GM23248 (cell line): ENCODE data around the gene GAREM1. TPM values are rescaled to one million over a fixed set of nuclear protein-coding genes. Genes with fewer than 3 reads are reported as not detected.
A peak's percentile ranks its signal among the peaks of the same experiment; 100 is the strongest.

Experiments
- DNase-seq: peaks from one replicate; pipeline ENCODE4 v3.0.0-alpha.2; 2015
- H2AFZ ChIP-seq: fragments of 200-600 bp; sonication (generic); 2 replicates; pipeline ENCODE4 v1.6.1; 2016; ENCODE audit warnings: antibody characterized with exemption
- H3F3A ChIP-seq: fragments of 200-600 bp; sonication (generic); 2 replicates; pipeline ENCODE4 v1.6.1; 2016; ENCODE audit warnings: mild to moderate bottlenecking, antibody characterized with exemption, mixed run types; ENCODE audit not compliant: insufficient read depth
- H3K27ac ChIP-seq: fragments of 200-600 bp; sonication (generic); 2 replicates; pipeline ENCODE4 v1.5.1; 2016; ENCODE audit warnings: mild to moderate bottlenecking
- H3K27me3 ChIP-seq: fragments of 200-600 bp; sonication (generic); replicated peaks from 2 replicates; pipeline ENCODE4 v1.6.1; 2016; ENCODE audit warnings: mild to moderate bottlenecking; ENCODE audit not compliant: insufficient read depth
- H3K36me3 ChIP-seq: fragments of 200-600 bp; sonication (generic); 2 replicates; pipeline ENCODE4 v1.6.1; 2016; ENCODE audit warnings: low read depth, mild to moderate bottlenecking
- H3K4me1 ChIP-seq: fragments of 200-600 bp; sonication (generic); 2 replicates; pipeline ENCODE4 v1.6.1; 2016; ENCODE audit warnings: mild to moderate bottlenecking; ENCODE audit not compliant: insufficient read depth
- H3K4me2 ChIP-seq: fragments of 200-600 bp; sonication (generic); one replicate; pipeline ENCODE4 v1.6.1; 2016; ENCODE audit warnings: mild to moderate bottlenecking; ENCODE audit not compliant: unreplicated experiment
- H3K4me3 ChIP-seq: fragments of 200-600 bp; sonication (generic); 2 replicates; pipeline ENCODE4 v1.5.1; 2016; ENCODE audit warnings: mild to moderate bottlenecking
- H3K79me2 ChIP-seq: fragments of 200-600 bp; sonication (generic); 2 replicates; pipeline ENCODE4 v1.6.1; 2016; ENCODE audit warnings: mild to moderate bottlenecking; ENCODE audit not compliant: insufficient read depth
- H3K9ac ChIP-seq: fragments of 200-600 bp; sonication (generic); 2 replicates; pipeline ENCODE4 v1.6.1; 2016; ENCODE audit warnings: mild to moderate bottlenecking
- H3K9me2 ChIP-seq: fragments of 200-600 bp; sonication (generic); 2 replicates; pipeline ENCODE4 v1.6.1; 2016; ENCODE audit warnings: mixed run types, mild to moderate bottlenecking, moderate library complexity; ENCODE audit not compliant: insufficient read depth
- H3K9me3 ChIP-seq: fragments of 200-600 bp; sonication (generic); one replicate; pipeline ENCODE4 v1.6.1; 2017; ENCODE audit warnings: low read depth
- H4K20me1 ChIP-seq: fragments of 200-600 bp; sonication (generic); 2 replicates; pipeline ENCODE4 v1.6.0; 2016; ENCODE audit not compliant: insufficient read depth
- EZH2 ChIP-seq: fragments of 200-600 bp; sonication (generic); IDR thresholded peaks from 2 replicates; pipeline ENCODE4 v1.6.1; 2018; ENCODE audit warnings: antibody characterized with exemption, mild to moderate bottlenecking; ENCODE audit not compliant: insufficient read depth, poor library complexity, severe bottlenecking
- EZH2phosphoT487 ChIP-seq: fragments of 200-600 bp; sonication (generic); IDR thresholded peaks from 2 replicates; pipeline ENCODE4 v1.6.1; 2018; ENCODE audit warnings: antibody characterized with exemption, moderate library complexity, mild to moderate bottlenecking, low read depth; ENCODE audit not compliant: insufficient read depth
- WGBS, 2 experiments: methylation state at CpG; one replicate each; pipeline ENCODE4 v1.1.6; 2015 to 2017; ENCODE audit warnings: low lambda C conversion rate in 2 of 2, low coverage in 1 of 2; ENCODE audit errors: missing lambda C conversion rate in 2 of 2; 5-methylcytosine and 5-hydroxymethylcytosine counted together
- in situ Hi-C: fragments of 300-500 bp; cut with MboI; formaldehyde crosslinking; loops from 2 replicates; pipeline ENCODE4 v1.15.0; 2020
- polyA plus RNA-seq: library from polyadenylated mRNA; unstranded; fragments of >200 nt; fragmentation: Nextera tagmentation; extraction: Ambion mirVana; gene quantifications from 2 replicates; pipeline ENCODE4 v1.2.1, GENCODE V29; 2016
- total RNA-seq: library from RNA; depleted of rRNA; stranded (reverse); fragments of >200 nt; shearing (Covaris generic); gene quantifications from 2 replicates; pipeline ENCODE4 v1.2.3, GENCODE V29; 2014

The GAREM1 gene
- total and polyA plus RNA-seq, 2 experiments from 2014 or later, result 0.30 to 1.2 TPM

GRCh38 chr18:32472841-32473240 is 2.2 kb upstream of the GAREM1 start:
- Histone ChIP-seq H3K4me2 (no peak overlapping the region), H3K36me3 (no peaks in the 10 kb centered on the region), H4K20me1 (no peaks in the 10 kb centered on the region), H3F3A (peaks cover 5% of the 10 kb centered on the region; the same call in 1 of the 2 replicates), H3K4me1 (no peaks in the 10 kb centered on the region), H2AFZ (no peak overlapping the region), H3K9me2 (no peaks in the 10 kb centered on the region), H3K79me2 (no peaks in the 10 kb centered on the region), H3K9me3 (no peaks in the 10 kb centered on the region), H3K27ac (no peak overlapping the region), H3K9ac (no peak overlapping the region), H3K27me3 (peaks cover 3% of the 10 kb centered on the region; the same call in 1 of the 2 replicates), H3K4me3 (no peak overlapping the region)
- 2 to 8% methylated on average over 1 of the region's 1 CpG for WGBS, 2 experiments
- TF ChIP-seq EZH2phosphoT487, result no peak
- TF ChIP-seq EZH2, result no peak
- no peak for DNase-seq
- in situ Hi-C loops, result no loop called here

GRCh38 chr18:32470460-32470713 is 295 bp downstream of the GAREM1 start:
- in situ Hi-C loops, result no loop called here
- TF ChIP-seq EZH2, result no peak
- TF ChIP-seq EZH2phosphoT487, result no peak
- no peaks in the 10 kb centered on the region for H3K79me2 ChIP-seq
- no peaks in the 10 kb centered on the region for H4K20me1 ChIP-seq
- DNase-seq, result no peak
- H3K4me3 ChIP-seq, result peak overlapping the region; percentile 80
- H3K27ac ChIP-seq, result no peak overlapping the region
- H3K4me1 ChIP-seq, result no peaks in the 10 kb centered on the region
- no peaks in the 10 kb centered on the region for H3K9me2 ChIP-seq
- 1% methylated on average over 33 of the region's 47 CpGs; no CpG with 5 or more reads in 1 of the 2 experiments for WGBS, 2 experiments
- H3K4me2 ChIP-seq, result peak overlapping the region; percentile 84
- H3K9ac ChIP-seq, result peak overlapping the region; percentile 59; the same call in 1 of the 2 replicates
- peaks cover 5% of the 10 kb centered on the region; the same call in 1 of the 2 replicates for H3F3A ChIP-seq
- peaks cover 3% of the 10 kb centered on the region; the same call in 1 of the 2 replicates for H3K27me3 ChIP-seq
- no peaks in the 10 kb centered on the region for H3K9me3 ChIP-seq
- H2AFZ ChIP-seq, result peak overlapping the region; percentile 86; the same call in 1 of the 2 replicates
- H3K36me3 ChIP-seq, result no peaks in the 10 kb centered on the region

- H3K9me2 ChIP-seq, result no peaks in the 10 kb centered on the region
- in situ Hi-C loops, result loop anchor here (10.0 kb wide), 1 partner anchor 185 kb away; no protein-coding TSS in a partner anchor
- peak overlapping the region; percentile 59 for H3K9ac ChIP-seq
- peaks cover 3% of the 10 kb centered on the region; the same call in 1 of the 2 replicates for H3K27me3 ChIP-seq
- no peaks in the 10 kb centered on the region for H3K9me3 ChIP-seq
- peak; percentile 63 for DNase-seq
- H3K36me3 ChIP-seq, result no peaks in the 10 kb centered on the region
- no peaks in the 10 kb centered on the region for H4K20me1 ChIP-seq
- H3K4me1 ChIP-seq, result no peaks in the 10 kb centered on the region
- H2AFZ ChIP-seq, result peak overlapping the region; percentile 86
- TF ChIP-seq EZH2 (no peak), EZH2phosphoT487 (no peak)
- H3K4me3 ChIP-seq, result peak overlapping the region; percentile 80
- WGBS, 2 experiments, result 0 to 2% methylated on average over 20 to 38 of the region's 41 CpGs
- peak overlapping the region; percentile 84 for H3K4me2 ChIP-seq
- H3K27ac ChIP-seq, result no peak overlapping the region
- H3K79me2 ChIP-seq, result no peaks in the 10 kb centered on the region
- peaks cover 5% of the 10 kb centered on the region; the same call in 1 of the 2 replicates for H3F3A ChIP-seq
Observed at GRCh38 chr18:32469691-32470459, 807 bp downstream of the GAREM1 start.

GRCh38 chr18:32469190-32469651 is 1.5 kb downstream of the GAREM1 start:
- no peak overlapping the region for H3K27ac ChIP-seq
- H3K9ac ChIP-seq, result peak overlapping the region; percentile 59; the same call in 1 of the 2 replicates
- no peak for TF ChIP-seq EZH2
- no peak for TF ChIP-seq EZH2phosphoT487

More at GRCh38 chr18:32469190-32469651, 1.5 kb downstream of the GAREM1 start:
- Histone ChIP-seq H4K20me1 (no peaks in the 10 kb centered on the region), H3K4me2 (peak overlapping the region; percentile 84), H3K27me3 (peaks cover 3% of the 10 kb centered on the region; the same call in 1 of the 2 replicates), H3K4me3 (peak overlapping the region; percentile 80), H3K4me1 (no peaks in the 10 kb centered on the region), H3K9me2 (no peaks in the 10 kb centered on the region), H3F3A (peaks cover 5% of the 10 kb centered on the region; the same call in 1 of the 2 replicates), H2AFZ (peak overlapping the region; percentile 86; the same call in 1 of the 2 replicates), H3K79me2 (no peaks in the 10 kb centered on the region), H3K36me3 (no peaks in the 10 kb centered on the region), H3K9me3 (no peaks in the 10 kb centered on the region)
- peak; percentile 59 for DNase-seq
- WGBS, 2 experiments, result 36 to 42% methylated on average over 8 of the region's 8 CpGs
- in situ Hi-C loops, result loop anchor here (10.0 kb wide), 1 partner anchor 184 kb away; no protein-coding TSS in a partner anchor
